ENCODE results near the gene BBS12. TPM values are rescaled to one million over a fixed set of nuclear protein-coding genes. Genes with fewer than 3 reads are reported as not detected.

Gene BBS12
- total and polyA plus RNA-seq, 2 donors (not counting 3 experiments of a cell fraction or from before 2014, with no cell fraction given) = 0.91 to 2.3 TPM

Other genes starting within 250 kb of the BBS12 start
- not detected in 2 replicates for gene IL21, start 111.6 kb upstream of the BBS12 start, total RNA-seq
- not detected in 2 replicates for gene IL21, start 111.6 kb upstream of the BBS12 start, polyA plus RNA-seq
- 16.3 and 23.9 TPM in 2 replicates for gene FGF2, start 94.1 kb downstream of the BBS12 start, total RNA-seq
- 3.7 and 4.6 TPM in 2 replicates for gene FGF2, start 94.1 kb downstream of the BBS12 start, polyA plus RNA-seq
- 5.4 TPM in 2 replicates for gene NUDT6, start 189.9 kb downstream of the BBS12 start, total RNA-seq
- 5.1 and 5.7 TPM in 2 replicates for gene NUDT6, start 189.9 kb downstream of the BBS12 start, polyA plus RNA-seq

Data from endothelial cell of umbilical vein (primary cell).